Lung microvascular endothelial cell (primary cell): ENCODE results near the gene TAF11L14. TPM values are rescaled to one million over a fixed set of nuclear protein-coding genes. Genes with fewer than 3 reads are reported as not detected.

Experiments used
- DNase-seq, 2 donors: peaks; one replicate each; pipeline versions ENCODE4 v3.0.0 to v3.0.0-alpha.2; 2010; ENCODE audit warnings: low read depth in 2 of 2
- total RNA-seq: library from RNA; depleted of rRNA; stranded (reverse); fragments of >200 nt; gene quantifications from 2 replicates; pipeline ENCODE4 v1.2.1, GENCODE V29; 2014

TAF11L14 gene
- total RNA-seq, 1 donor from 2014 or later: not detected

DNA sequence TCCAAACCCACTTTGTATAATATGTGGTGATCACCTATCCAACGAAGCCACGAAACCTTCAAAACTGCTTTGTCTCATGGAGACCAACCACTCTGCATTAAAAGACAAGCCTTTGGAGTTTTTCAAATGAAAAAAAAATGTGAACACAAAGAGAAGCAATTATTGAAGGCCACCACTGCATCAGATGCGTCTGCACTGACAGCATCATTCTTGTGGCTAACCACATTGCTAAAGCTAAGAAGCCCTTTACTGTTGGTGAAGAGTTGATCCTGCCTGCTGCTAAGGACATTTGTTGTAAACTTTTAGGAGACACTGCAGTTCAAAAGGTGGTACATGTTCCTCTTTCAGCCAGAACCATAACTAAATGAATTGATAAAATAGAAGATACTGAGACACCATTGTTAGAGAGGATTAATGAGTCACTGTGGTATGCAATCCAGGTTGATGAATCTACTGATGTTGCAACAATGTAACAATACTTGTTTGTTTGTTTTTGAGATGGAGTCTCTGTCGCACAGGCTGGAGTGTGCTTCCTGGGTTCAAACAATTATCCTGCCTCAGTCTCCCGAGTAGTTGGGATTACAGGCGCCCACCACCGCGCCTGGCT, 45.4 kb downstream of the TAF11L14 start:
- DNase-seq: no peak

DNA sequence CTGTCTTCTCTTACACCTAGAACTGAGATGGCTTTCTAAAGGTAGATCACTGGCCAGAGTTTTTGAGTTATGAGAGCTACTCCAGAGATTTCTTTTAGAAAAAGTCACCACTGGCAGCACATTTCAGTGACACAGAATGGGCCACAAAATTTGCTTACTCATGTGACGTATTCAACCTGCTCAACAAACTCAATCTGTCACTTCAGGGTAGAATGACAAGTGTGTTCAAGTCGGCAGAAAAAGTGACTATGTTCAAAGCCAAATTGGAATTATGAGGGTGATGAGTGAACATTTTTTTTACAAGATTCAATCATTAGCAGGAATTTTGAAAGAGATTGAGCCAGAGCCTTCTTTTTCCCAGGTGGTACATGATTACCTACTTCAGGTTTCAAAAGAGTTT, 46.5 kb downstream of the TAF11L14 start:
- DNase-seq: no peak

Other genes with a start within 250 kb of the TAF11L14 start
- gene TAF11L2, start 136.2 kb upstream of the TAF11L14 start, total RNA-seq: not detected in 2 replicates
- gene TAF11L3, start 116.1 kb upstream of the TAF11L14 start, total RNA-seq: not detected in 2 replicates
- gene TAF11L4, start 112.7 kb upstream of the TAF11L14 start, total RNA-seq: not detected in 2 replicates
- gene TAF11L5, start 109.2 kb upstream of the TAF11L14 start, total RNA-seq: not detected in 2 replicates
- not detected in 2 replicates for gene TAF11L6, start 105.8 kb upstream of the TAF11L14 start, total RNA-seq
- gene TAF11L7, start 48.7 kb upstream of the TAF11L14 start, total RNA-seq: not detected in 2 replicates
- not detected in 2 replicates for gene TAF11L8, start 43.5 kb upstream of the TAF11L14 start, total RNA-seq
- not detected in 2 replicates for gene TAF11L9, start 40.1 kb upstream of the TAF11L14 start, total RNA-seq
- not detected in 2 replicates for gene TAF11L10, start 36.6 kb upstream of the TAF11L14 start, total RNA-seq
- not detected in 2 replicates for gene TAF11L11, start 30.3 kb upstream of the TAF11L14 start, total RNA-seq
- not detected in 2 replicates for gene TAF11L12, start 24.1 kb upstream of the TAF11L14 start, total RNA-seq
- not detected in 2 replicates for gene TAF11L13, start 2.4 kb upstream of the TAF11L14 start, total RNA-seq